HG02759 (cell line): Measurements from ENCODE around the gene WDR48.

Experiments used
- ATAC-seq: cut with Tn5 transposase; IDR thresholded peaks from one replicate; pipeline ENCODE4 v1.9.1; 2021; ENCODE audit warnings: mild to moderate bottlenecking, moderate library complexity; ENCODE audit not compliant: unreplicated experiment

The WDR48 gene

DNA sequence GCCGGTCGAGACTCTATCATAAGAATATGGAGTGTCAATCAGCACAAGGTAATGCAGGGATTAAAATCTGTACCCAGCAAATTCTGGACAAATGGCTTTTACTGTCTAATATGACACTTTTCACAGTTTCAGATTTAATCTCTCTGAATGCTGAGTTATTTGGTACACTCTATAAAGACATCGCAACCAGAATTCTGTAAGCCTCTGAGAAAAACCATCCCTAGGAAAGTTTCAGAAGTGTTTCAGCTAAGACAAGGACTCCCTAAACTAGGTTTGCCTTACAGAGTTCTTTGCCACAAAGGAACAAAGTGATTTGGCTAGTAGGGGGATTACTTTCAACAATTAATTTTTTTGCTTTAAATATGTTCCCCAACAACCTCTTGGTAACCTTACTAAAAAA is 11.3 kb downstream of the WDR48 start:
- no peak for ATAC-seq

DNA sequence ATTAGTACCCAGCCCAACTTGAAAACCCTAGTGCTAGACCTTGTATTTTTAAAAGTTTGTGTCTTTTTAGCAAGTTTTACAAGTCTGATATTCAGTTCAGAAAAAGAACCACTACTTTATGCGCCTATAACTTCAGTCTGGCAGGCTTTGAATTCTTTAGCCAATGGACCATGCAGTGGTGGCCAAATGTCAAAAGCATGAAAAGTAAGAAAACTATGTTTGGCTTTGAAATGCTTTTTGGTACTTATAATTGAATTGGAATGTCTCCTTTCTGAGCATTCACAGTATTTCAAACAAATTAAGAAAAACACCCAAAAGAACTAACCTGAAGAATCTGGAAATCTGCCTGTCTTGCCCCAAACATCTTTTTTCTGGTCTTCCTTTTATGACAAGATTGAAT is 12.8 kb downstream of the WDR48 start:
- no peak for ATAC-seq

DNA sequence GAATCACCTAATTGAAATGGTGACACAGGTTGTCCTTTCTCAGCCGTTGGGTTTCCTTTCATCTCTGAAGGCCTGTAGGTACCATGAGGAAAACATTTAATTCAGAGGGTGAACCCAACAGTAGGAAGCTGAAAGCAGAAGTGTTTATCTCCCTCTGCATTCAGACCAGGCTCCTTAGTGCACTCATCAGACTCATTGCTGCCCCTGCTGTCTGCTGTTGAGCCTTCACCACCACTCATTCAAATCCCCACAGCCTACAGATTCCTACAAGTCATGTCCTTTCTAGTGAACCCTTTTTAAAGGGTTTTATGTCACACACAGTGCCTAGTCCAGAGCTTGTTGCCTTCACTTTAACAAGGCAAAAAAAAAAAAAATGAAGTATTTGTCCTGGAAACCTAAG is 13.4 kb downstream of the WDR48 start:
- peak; percentile 99 for ATAC-seq

DNA sequence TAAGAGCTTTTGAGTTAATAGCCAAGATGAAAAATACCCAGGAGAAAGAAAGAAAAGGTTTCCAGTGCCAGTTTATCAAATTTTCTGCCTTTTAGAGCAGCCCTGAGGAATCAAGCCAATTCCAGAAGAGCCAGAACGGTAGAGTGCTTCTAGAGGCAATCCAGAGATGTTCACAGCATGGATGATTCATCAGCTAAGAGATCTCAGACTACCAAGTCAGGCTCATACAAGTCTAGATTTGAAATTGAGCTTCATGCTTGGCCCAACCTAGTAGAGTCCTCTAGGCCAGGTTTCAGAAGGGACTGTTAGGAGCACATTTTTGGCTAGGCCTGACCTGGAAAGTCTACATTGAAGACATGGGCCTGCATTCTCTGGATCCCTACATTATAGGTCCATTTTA is 15.5 kb downstream of the WDR48 start:
- no peak for ATAC-seq

DNA sequence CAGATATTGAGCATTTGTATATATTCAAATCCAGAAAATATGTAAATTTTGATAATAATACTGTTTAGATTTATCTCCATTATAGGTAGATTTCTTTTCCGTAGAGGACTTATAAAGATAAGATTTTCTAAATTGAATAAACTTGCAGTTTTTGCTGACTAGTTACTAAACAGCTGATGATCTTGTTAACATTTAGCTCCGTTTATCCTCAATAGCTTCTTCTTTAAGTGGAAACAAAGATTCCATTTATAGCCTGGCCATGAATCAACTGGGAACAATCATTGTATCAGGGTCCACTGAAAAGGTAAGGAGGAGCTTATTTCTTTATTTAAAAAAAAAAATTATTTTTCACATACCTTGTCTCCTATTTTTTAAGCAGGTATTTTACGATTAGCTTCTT is 16.7 kb downstream of the WDR48 start:
- ATAC-seq, result no peak

DNA sequence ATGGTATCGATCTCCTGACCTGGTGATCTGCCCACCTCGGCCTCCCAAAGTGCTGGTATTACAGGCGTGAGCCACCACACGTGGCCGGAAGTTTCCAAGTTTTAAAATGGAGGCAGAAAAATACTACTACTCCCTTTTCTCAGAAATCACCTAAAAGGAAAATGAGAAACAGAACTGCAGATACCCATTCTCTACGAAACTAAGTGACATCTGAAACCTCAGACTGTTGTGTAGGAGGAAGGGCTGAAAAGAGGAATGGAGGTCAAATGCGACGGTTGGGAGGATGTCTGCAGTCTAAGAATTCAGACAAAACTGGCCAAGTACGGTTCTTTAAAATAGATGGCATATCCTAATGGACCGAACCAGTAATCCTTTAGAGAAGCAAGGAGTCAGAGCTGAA is 24.1 kb downstream of the WDR48 start:
- no peak for ATAC-seq

DNA sequence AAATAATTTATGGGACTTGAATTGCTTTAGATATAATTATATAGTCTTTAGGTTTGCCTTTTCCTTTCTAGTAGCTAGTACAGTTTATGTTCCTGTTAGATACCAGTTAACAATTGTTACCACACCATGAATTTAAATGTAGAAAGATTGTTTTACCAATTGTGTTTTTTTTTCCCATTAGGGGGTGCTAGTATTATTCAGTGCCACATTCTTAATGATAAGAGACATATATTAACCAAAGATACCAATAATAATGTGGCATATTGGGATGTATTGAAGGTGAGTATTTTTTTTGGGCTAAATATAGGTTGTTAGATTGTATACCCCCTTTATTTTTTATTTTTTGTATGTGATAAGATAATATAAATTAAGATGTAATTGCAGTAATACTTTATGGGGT is 27.7 kb downstream of the WDR48 start:
- no peak for ATAC-seq

DNA sequence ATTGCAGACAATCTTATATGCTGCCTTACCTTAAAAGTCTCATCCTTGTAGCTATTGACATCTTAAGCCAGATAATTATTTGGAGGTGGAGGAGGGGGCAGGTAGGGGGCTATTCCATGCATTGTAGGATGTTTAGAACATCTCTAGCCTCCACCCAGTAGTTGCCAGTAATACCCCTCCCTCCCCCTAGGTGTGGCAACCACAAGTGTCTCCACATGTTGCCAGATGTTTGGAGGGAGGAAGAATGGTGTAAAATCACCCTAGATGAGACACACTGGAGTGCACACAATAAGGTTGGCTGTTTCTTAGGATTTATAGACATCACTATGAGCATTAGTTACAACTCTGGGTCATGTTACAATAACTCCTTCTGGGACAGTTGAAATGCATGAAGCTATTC is 28.2 kb downstream of the WDR48 start:
- ATAC-seq, result no peak

DNA sequence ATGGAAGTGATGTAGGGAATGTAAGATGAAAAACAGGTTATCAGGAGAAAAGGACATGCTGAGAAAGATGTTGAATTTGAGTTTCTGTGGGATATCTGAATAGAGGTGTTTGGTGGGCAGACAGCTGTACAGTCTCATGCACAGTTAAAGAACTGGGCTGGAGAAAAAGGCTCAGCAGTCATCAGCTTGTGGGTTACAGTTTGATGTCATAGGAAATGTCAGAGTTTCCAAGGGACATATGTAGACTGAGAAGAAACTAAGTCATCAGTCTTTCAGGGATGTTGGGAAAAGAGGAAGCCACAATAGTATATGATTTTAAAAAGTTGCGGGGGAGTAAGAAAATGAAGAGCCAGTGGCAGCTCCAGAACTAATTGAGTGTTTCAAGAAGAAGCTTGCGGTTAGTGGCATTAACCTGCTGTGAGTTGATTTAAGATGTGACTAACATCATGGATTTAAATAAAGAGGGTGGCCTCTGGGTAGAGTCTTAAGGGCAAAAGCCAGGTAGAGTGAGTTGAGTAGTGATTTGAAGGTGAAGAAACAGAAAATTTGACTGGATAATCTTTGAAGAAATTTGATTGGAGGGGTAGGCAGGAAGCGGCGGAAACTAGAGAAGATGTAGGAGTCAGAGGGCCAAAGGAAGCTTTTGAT is 31.0 kb downstream of the WDR48 start:
- no peak for ATAC-seq

DNA sequence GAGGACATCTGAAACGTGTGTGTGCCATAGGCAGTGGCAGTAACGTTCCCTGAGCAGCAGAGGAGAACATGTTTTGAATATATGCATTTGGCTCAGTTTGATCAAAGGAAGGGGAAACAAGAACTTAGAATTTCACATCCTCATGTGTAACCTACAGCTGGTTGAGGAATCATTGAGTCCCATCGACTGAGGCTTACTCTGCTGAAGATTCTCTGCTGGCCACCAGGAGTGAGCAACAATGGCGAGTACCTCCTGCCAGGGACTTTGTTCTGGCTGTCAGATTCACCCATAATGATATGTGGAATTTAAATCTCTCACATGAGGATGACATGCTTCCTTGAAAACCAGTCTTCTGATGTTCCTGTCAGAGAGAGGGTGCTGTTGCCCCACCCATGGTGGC is 34.3 kb downstream of the WDR48 start:
- no peak for ATAC-seq

DNA sequence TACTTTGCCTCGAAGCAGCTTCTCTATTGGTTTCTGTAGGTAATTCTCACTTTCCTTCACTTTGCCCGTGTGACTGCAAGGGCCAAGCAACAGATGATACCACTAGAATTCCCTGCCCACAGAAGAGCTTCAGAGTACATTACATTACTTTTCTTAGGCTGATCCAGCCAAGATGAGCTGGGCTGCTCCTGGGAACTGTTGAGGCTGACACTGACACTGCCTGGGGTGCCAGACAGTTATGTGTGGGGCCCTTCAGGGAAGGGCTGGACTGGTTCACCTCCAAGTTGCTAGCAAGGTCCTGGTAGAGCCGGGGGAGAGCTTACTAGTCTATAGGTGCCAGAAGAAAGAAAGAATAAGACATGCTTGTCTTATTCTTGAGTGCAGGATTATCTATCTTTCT is 36.6 kb downstream of the WDR48 start:
- ATAC-seq, result no peak

DNA sequence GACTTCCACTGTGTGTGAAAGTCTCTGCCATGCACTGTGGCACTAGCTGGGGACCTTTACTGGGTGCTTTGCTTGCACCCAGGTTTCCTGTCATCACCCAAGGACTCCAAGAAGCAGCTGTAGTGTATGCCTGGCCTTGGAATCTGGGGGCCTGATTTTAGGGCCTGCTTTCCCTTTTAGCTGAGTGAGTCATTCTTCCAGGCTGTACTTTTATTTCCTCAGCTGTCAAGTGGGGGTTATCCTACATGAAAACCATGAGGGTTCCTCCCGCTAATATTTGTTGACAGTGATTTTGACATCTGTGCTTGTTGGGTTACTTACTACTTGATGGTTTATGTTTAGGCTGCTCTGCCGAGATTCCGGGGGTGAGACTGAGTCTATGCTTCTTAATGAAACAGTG is 37.1 kb downstream of the WDR48 start:
- no peak for ATAC-seq

DNA sequence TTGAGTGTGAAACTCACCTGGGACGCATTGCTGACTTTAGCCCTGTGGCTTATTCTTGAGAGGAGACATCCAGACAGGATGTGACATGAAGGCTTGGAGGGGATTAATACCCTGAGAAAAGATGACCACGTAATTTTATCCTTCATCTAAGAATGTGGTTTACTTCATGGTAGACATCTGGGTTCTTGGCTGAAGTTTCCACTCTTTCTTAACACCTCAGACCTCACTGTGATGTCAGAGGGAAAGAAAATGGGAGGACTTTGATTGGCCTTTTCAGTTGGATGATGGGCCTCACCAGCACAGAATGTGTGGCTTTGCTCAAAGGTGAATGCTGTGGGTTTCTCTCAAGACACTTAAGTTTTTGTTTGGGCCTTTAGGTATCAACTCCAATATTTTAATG is 39.1 kb downstream of the WDR48 start:
- no peak for ATAC-seq

DNA sequence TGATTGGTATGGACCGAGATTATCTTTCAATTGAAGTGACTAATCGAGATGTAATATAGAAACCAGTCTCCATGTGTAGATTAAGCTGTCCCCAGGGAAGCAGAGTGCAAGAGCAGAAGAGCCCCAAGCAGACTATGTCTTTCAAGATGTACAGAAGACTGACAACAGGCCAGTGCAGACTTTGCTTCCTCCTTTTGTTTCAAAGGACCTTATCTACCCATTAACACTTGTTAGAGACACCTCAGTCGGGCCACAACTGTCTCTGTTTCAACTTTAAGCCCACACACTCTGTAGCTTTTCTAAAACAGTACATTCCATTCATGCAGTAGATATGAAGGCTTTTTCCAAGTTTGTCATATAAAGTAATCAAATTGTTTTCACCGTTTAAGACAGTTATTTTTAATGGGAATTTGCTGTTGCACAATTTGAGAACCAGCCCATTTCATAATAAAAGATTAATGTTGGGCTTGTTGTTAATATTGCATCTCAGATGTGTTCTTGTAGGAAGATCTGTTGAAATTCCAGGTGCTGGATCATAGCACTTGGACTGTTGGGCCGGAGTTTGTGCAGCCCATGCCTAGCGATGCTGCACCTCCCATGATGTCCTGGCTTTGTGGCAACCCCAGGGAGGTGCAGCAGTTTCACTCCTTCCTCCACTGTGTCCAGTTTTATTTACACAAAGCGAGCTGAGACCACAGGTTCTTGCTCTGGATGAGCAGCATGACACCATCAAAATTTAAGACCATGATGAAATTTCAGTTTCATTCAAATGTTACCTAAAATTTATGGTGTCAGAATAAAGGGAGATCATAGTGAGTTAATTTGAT is 43.2 kb downstream of the WDR48 start:
- ATAC-seq, result no peak

DNA sequence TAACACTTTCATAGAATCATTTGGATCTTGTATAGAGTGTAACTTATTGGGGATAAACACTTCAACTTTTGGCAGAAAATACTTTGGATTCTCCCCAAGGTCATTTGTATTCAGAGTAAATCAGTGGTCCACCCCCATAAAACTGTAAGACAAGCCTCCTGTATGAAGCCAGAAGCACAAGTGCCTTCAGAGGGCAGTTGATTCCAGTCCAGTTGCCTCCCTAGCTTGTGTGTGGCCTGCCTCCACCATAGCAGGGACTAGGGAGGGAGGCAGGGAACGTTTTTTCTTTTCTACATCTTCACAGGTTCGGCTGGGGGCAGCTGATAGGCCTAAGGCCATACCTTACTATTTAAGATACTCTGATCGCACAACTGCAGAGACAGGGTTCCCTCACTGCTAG is 44.0 kb downstream of the WDR48 start:
- ATAC-seq, result no peak

DNA sequence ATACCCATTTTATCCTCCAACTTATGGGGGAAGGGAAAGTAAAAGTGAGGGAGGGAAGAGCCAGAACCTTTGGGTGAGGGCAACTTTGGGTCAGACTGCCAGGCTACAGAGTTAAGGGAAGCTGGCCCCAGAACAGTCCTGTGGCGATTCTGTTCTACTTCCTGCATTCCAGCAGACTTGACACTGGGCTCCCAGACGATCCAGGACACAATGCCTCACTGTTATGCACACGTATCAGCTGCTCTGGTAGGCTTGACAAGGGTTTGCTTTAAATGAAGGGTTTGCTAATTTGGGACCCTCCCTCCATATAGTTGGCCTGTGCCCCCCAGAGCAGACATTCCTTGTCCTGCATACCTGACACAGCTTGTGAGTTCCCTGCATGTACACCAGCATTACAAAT is 45.0 kb downstream of the WDR48 start:
- ATAC-seq, result no peak

DNA sequence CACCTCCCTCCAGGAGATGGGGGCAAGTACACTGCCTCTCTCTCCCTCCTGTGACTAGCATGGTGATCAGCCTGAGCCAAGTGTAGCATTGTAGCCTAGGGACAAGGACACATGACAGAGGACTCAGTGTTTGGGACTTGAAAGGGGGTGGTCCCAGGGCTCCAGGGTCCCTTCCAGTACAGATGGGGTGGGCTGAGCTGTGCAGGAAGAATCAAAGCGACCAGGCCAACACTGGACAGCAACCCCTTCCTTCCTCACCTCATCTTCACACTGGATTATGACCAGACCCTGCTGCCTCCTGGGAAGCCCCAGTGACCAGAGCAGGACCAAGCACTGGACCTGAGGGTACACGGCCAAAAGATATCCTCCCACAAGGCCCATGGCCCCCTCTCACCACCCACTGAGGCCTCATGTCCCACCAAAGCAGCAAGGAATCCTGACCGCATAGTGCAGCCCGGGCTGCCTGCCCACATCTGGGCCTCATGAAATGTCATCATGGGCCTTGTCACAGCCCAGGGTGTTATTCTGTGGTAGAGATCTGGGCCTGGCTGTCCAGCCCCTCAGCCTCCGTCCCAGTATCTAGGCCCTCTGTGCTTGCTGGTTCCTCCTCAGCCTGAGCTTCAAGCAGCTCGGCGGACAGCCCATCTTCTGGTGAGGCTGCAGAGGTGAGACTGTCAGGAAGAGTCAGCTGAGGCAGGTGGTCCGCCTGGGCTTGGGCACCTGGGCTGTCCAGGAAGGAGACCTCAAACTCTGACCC is 46.1 kb downstream of the WDR48 start:
- ATAC-seq, result no peak

DNA sequence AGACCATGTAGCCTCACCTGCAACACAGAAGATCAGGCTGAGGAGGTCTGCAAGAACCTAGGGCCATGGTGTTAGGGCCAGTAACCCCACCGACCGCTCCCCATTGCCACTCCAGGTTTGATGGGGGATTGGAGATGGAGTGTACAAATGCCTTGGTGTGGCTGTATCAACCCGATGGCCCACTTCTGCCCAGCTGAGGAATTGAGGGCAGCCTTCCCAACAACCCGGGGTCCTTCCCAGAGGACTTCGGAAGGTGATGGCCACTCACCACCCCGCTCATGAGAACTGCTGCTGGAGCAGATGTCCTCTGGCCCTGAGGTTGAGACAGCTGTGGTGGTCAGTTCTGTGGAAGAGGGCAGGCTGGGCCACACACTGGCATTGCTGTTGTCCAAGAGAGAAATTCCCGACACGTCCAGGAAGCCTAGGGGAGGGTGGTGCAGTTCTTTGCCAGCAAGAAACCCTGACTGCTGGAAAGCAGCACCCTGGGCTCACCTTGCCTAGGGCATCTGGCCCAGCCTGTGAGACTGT is 46.7 kb downstream of the WDR48 start:
- no peak for ATAC-seq

DNA sequence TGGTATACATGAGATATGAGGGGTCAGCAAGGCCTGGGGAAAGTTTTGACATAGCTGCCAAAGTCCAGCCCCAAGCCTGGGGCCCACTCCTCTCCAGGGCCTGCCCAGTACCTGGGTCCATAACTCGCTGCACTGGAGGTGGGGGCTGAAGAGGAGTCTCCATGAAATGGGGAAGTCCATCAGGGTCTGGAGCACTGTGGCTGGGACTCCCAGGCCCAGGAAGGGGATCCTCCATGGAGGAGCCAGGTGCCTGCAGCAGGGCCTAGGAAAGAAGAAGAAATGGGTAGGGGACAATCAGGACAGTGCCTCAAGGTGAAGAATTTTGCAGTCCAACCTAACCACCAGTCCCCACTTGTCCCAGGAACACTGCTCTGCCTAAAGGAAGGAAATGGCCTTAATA is 47.4 kb downstream of the WDR48 start:
- ATAC-seq, result no peak

DNA sequence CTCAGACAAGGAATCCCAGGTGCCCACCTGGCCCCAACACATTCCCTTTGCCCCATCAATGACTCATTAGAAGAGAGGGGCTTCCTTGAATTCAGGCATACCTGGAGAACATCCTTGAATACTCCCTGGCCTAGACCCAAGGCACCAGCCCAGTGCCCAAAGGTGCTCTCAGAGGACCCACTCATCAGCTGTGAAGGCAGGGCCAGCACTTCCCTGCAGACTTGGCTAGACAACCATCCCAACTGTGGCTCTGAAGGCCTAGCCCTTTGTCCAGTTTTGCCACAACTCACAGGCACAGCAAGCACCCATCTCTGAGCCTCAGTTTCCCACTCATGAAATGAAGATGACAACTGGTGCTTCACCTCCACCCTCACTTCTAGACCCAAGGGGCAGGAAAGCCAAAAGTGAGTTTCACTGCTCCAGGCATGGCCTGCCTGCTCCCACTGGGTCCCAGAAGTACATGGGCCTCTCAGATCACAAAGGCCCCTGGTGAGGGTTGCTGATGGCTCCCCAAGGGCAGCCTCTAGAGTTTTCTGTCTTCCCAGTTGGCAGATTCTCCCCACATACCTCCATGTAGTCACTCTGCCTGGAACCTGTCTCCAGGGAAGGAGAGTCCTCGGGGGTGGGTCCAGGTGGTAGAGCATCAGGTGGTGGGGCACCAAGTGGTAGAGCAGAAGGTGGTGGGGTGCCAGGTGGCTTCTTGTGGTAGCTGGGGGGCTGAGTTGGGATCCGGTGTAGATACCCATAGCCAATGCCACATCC is 48.1 kb downstream of the WDR48 start:
- ATAC-seq, result no peak

DNA sequence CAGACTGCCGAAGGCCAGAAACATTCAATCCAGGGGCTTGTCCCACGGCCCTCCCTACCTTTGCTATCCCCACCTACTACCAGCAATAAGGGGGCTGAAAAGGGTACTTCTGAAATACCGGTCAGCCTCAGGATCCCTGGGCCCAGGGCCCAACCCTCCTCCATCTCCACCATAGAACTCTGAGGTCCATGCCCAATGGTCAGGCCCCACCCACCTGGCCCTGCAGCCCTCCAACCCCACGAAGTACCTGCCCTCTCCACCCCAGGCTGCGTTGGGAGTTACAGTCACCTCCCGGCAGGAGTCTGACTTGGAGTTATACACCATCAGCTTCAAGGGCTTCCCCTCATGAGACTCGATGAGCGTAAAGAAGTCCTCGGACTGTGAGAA is 48.7 kb downstream of the WDR48 start:
- no peak for ATAC-seq
